NK-92 treated with Interleukin-12 subunit alpha and Interleukin-12 subunit beta, amount 100 ng/mL, for 24 hours (cell line): ENCODE measurements around the gene SLC43A3.

Experiments
- DNase-seq: peaks from one replicate; lab custom pipeline; 2025; lab: John Stamatoyannopoulos, UW

SLC43A3 gene

GRCh38 chr11:57357310-57357709 lies 69.6 kb downstream of the SLC43A3 start:
- no peak for DNase-seq
